Astrocyte of the spinal cord (primary cell): ENCODE data around the gene SMARCA1.

Experiments used
- DNase-seq: peaks from one replicate; pipeline ENCODE4 v3.0.0; 2011; ENCODE audit warnings: low read depth, low spot score
- H3K4me3 ChIP-seq: 2 replicates; pipeline ENCODE4 v1.5.1; 2011; ENCODE audit warnings: low read depth, mild to moderate bottlenecking, low read length, moderate library complexity
- CTCF ChIP-seq: IDR thresholded peaks from 2 replicates; pipeline ENCODE4 v1.5.1; 2012; ENCODE audit warnings: low read depth, mild to moderate bottlenecking, low read length, inconsistent platforms
- in situ Hi-C: cut with HindIII; loops from 2 replicates; pipeline ENCODE4 v1.10.0; 2017; ENCODE audit warnings: low sequenced_read_pairs

Gene SMARCA1

DNA sequence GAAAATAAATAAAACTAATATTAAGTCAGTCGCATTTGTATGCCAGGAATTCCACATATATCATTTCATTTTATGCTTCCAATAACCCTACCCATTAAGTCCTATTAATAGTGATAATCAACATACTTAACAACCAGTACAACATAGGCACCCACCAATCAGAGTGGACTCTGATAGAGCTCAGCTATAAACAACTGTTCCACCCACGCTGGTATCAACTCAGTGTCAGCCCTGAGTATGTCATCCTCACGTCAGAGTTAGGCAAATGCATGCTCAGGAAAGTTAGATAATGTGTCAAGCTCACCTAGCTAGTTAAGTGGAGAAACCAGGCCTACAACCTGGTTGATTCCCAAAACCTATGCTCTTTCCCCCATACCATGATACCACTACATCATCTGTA, 89.3 kb downstream of the SMARCA1 start:
- no peak for TF ChIP-seq CTCF
- DNase-seq, result no peak
- in situ Hi-C loops, result no loop called here
- no peak overlapping the region for H3K4me3 ChIP-seq

DNA sequence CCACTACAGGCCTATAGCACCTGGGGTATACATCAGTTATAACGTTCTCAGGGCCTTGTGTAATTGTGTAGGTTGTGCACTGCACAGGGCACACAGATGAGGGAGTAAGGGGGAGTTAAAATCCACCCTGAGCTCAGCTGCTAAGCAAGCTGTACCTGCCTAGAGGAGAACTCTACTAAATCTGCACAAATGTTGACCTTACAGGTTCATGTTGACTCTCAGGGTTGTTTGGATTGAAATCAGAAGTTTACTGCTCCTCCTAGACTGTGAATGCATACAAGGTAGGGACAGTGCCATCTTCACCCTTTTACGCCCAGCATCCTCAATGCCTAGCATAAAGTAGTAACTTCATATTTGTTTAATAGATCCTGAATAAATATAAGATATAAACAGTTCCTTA, 89.8 kb downstream of the SMARCA1 start:
- no peak overlapping the region for H3K4me3 ChIP-seq
- DNase-seq, result no peak
- in situ Hi-C loops, result no loop called here
- TF ChIP-seq CTCF, result no peak

GRCh38 chrX:129427267-129427666, 96.0 kb downstream of the SMARCA1 start:
- no peak for TF ChIP-seq CTCF
- DNase-seq, result no peak
- in situ Hi-C loops, result no loop called here
- no peak overlapping the region for H3K4me3 ChIP-seq

DNA sequence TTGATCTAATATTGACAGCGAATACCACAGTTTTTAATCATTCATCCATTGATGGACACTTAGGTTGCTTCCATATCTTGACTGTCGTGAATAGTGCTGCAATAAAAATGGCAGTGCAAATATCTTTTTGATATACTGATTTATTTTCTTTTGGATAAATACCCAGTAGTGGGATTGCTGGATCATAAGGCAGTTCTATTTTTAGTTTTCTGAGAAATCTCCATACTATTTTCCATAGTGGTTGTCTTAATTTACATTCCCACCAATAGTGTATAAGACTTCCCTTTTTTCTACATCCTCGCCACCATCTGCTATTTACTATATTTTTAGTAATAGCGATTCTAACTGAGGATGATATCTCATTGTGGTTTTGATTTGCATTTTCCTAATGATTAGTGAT, 100.1 kb downstream of the SMARCA1 start:
- DNase-seq, result no peak
- H3K4me3 ChIP-seq, result no peak overlapping the region
- in situ Hi-C loops, result no loop called here

DNA sequence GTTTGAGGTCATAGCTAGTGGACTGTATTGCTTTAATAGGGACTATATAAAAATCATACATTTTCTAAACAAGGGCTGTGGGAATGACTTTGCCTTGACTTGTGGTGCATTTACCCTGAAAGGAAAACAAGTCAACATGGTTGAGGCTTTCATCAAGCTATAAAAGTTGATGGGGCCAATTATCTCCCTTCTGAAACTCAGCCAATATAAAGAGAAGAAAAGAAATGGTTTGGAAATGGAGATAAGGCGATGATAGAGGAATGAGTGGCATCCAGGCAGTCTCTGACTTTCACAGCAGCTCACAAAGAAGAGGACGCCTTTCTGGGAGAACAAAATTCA, 118.7 kb downstream of the SMARCA1 start:
- in situ Hi-C loops, result no loop called here
- TF ChIP-seq CTCF, result no peak
- H3K4me3 ChIP-seq, result no peak overlapping the region
- DNase-seq, result no peak

More for the DNA sequence above, 100.1 kb downstream of the SMARCA1 start:
- no peak for TF ChIP-seq CTCF

DNA sequence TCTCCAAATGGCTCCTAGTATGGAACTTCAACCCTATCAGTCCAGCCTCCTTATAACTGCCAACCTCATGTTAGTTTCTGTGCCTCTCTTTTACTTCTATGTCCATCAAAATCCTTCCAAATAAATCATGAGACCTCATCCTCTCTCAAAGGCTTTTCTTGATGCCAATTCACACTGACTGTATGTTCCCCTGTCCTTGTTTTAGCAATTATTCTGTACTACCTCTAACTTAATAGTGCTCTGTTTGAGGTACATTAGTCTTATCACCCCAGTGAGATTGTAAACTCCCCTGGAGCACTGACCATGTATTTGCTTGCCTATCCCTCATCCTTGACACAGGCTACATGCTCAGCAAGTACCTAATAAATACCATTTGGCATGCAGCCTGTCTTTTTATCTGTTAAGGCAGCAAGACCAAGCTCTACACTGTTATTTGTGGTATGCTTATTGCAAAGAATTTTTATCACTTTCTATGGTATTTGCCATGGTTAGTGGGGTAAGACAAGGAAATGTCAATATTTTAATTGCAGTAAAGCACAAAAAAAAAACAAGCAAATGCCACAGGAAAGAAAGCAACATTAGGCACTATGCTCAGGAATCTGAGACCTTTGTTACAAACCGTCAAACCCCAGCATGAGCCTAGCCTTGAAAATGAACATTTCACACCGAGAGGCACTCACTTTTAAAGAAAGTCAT, 119.2 kb downstream of the SMARCA1 start:
- in situ Hi-C loops, result no loop called here
- peak; percentile 3 for DNase-seq
- TF ChIP-seq CTCF, result no peak
- no peak overlapping the region for H3K4me3 ChIP-seq
